Hematopoietic multipotent progenitor cell (in vitro differentiated cells): ENCODE measurements around the gene PLCL1. TPM values are rescaled to one million over a fixed set of nuclear protein-coding genes. Genes with fewer than 3 reads are reported as not detected.
A peak's percentile ranks its signal among the peaks of the same experiment; 100 is the strongest.

Source experiments
- DNase-seq, 3 donors: peaks; one replicate each; pipeline ENCODE4 v3.0.0-alpha.2; 2011 to 2015; ENCODE audit warnings: low read depth in 2 of 3, low spot score in 2 of 3
- total RNA-seq: library from RNA; depleted of rRNA; stranded (reverse); fragments of >200 nt; gene quantifications from one replicate; pipeline ENCODE4 v1.2.3, GENCODE V29; 2012

The PLCL1 gene
- total RNA-seq, 1 donor = 0.27 TPM

DNA sequence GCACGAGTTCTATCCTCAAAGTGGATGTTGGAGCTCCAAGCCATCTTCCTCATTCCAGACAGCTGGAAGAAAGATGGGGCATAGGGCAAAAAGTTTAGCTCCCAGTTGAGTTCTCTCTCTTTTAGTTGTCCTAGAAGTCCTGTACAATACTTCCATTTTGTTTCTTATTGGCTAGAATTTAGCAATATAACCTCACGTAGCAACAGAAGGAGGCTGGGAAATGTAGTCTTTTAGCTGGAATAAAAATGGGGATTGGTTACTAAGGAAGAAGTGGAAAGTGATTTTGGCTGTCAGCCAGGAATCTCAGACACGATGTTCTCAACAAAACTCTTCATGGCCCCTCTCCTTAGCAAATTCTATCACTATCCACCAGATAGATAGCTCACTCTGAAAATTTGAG is 79.9 kb downstream of the PLCL1 start:
- no peak for DNase-seq

DNA sequence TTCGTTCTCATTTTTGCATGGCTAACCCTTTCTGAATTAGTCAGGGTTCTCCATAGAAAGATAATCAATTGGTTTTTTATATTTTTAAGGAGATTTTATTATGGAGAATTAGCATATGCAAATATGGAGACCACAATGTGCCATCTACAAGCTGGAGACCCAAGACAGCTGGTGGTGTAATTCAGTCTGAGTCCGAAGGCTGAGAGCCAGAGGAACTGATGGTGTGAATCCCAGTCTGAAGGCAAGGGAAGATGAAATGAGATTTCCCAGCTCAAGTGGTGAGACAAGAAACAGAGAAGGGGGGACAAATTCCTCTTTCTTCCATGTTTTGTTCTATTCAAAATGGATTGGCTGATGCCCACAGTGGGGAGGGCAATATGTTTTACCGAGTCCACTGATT is 80.7 kb downstream of the PLCL1 start:
- DNase-seq = no peak

DNA sequence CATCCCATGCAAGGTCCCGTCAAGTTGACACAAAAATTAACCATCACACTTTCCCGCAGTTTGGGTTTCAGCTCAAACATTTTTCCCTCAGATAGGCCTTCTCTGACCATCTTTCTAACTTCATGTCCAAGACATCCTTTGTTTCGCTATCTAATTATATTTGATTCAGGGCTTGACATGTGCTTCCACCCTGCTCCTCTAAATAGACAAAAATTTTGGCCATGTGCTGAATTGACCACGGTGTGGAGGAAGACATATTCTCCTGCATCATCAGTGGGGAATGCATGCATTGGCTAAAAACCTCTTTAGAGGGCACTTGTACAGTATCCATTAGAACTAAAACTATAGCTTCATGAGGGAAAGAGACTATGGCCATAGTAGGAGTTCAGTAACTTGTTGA is 81.2 kb downstream of the PLCL1 start:
- DNase-seq = no peak

DNA sequence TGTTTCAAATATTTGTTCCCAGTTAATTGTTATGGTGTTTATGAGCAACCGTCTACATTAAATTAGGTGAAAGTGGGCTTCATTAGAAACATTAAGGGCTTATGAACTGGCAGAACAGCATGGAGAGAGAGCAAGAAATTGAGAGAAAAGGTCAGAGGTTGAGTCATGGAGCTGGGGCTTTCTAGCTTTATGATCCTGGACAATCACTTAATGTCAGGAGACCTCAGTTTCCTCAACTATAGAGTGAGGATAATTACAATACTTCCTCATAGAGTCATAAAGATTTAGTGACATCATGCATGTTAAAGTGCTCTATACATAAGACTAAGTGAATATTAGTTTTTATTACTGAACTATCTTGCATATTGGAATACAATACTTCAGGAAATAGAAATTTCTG is 83.9 kb downstream of the PLCL1 start:
- no peak for DNase-seq

DNA sequence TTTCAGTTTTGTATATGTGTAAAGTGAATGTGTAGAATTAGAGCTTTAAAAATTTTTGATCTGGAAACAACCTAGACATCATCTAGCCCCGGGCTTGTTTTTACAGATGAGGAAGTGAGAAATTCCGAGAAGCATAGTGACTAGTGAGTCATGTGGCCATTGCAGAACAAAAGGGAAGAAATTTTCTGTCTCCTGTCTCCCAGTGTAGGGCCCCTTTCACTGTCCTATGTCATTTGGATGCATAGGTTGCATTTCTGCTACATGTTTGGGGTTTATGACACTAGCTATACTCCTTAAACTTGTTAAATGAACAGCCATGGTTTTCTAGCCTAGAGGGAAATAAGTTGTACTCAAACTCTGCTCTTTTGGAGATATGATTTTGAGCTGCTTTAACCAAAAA is 84.6 kb downstream of the PLCL1 start:
- peak in 2 of 3 donors; percentile 26 to 62 for DNase-seq

DNA sequence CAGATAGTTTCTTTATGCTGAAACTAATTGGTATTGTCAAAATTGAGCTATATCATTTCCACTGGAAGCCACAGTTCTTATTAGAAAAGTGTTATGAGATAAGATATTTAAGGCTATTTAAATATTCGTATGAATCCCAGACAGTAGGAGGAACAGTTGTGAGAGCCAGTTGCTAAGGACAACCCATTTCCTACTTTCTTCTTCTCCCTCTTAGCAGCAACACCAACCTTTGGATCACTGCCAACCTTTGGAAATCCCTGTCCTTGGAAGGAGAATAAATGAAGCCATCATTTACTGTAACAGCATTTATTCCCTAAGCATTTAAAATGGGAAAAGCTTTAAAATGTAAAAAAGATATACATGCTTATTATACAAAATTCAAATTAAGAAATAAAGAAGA is 85.8 kb downstream of the PLCL1 start:
- DNase-seq = no peak

DNA sequence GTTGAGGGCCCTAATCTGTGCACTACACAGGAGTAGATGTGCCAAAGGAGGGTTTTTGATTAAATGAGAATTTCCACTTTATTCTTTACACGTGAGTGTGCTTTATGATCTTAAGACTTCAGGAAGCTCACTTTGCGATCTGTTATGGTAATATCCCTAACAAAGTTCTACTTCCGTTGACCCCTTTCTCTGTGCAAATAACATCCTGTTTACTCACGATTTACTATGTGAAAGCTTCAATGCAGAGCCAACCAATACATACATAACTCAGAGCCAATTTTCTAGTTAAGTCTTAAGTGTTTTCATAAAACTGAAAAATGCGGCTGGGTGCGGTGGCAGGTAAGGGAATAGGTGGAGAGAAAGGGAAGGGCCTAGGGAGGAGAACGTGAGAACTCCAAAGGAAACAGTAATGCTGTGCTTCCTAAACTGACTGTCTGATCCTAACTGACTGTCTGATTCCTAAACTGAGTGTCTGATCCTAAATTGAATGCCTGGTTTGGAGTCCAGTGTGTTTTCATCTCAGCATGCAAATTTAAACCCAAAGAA is 87.6 kb downstream of the PLCL1 start:
- DNase-seq = no peak

DNA sequence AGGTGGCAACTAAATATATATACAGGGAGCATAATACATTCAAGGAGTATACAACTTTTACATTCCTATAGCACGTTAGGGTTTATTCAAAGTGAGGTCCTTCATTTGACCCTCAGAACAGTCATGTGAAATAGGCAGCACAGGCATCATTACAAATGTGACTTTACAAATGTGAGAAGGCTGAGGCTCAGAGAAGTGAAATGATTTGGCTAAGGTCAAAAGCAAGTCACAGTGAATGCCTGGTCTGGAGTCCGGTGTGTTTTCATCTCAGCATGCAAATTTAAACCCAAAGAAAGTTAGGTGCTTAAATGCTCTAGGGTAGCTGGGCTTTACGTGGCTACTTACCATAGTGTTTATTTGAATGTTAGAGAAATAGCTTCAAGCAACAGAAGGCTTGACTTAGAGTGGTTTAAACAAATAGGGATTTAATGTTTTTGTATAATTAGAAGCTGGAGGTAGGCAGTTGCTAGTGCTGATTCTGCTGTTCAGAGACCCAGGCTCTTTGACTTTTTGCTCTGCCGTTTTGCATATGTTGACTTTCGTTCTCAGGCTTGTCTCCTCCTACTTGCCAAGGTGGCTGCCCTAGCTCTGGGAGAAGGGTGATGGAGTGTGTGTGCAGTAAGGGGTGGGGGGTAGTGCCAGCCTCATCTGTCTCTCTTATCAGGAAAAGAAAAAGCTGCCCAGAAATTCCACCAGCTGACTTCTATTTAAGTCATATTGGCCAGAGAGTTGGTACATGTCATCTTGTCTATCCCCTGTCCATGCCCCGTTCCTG is 89.2 kb downstream of the PLCL1 start:
- DNase-seq = no peak

DNA sequence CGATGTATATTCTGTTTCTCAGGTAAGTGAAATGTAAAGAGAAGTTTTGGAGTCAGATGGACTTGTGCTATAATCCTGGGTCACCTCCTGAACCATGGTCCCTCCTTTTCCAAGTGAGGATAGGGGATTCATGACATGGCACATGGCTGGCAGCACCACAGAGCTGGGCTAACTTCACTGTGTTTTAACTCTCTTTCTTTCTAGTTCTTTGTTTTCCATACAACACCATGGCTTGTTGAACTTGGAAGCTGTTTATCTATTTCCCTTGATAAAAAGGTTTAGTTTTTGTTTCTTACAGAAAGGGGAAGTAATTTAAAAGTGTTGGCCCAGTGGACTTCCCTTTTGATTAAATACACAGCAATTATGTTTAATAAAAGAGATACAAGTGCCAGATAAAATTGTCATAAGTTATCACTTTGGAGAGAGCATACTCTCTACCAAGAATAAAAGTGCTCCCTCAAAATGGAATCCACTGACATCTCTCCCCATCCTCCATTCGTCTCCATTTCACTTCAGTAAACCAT is 90.4 kb downstream of the PLCL1 start:
- DNase-seq = peak in 1 of 3 donors; percentile 44

DNA sequence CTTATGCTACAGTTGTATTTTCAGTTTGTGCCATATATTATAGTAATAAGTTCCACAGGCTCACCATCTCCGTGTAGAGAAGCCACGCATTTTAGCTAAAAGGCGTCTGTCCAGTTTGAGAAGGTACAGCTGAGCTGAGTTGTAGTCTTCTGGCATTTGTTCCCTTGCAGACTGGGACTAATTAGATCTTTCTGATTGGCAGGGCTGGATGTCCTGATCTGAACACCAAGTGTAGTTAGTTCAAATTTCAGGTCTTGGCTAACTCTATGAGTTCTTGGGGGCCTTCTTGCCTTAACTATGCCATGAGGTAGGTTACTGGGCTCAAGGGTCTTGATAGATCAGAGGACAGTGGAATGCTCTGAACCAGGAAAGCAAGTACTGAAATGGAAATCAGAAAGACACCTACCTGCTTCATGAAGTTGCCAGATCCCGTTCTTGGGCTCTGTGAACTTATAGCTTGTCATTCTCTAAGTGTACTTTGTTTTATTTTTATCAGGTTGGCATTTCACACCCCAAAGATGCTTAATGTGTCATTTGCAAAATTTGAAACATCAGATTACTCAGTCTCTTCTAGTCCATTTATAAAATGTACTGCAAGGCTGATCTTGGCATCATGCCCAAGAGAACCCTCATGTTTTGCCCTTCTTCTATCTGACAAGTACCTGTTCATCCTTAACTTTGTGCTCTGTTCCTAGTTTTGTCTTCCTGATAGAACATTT is 93.7 kb downstream of the PLCL1 start:
- no peak for DNase-seq

DNA sequence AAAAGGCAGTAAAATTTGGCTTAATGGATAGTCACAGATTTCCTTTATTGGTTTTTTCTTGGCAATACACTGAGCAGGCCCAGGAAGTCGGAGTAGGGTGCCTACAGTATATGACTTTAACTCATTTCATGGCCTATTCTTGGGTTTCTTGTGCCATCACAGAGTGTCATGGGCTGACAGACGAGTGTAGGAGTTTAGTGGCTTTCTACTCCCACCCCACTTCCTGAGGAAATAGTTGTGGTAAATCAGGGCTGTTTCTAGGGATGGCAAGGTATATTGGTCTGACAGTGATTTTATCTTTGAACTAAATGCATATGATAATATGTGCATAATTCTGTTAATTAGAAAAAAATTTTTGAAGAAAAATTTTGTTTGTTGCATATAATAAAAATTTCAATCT is 100.1 kb downstream of the PLCL1 start:
- no peak for DNase-seq

DNA sequence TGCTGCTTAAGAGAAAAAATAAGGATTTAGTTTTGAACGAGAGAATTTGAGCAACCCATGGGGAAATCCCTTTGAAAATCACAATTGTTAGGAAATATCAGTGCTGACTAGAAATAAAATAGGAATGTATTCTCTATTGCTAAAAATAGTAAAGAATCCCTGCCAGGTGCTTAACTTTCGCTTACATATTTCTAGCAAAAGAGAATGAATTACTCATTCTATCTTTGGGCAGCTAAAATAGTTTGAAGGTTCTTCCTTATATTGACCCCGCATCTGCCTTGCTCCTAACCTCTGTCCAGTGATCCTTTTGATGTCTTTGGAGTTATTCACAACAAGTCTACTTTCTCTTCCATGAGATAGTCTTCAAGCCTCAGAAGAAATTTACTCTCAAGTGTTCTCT is 103.8 kb downstream of the PLCL1 start:
- DNase-seq = no peak

DNA sequence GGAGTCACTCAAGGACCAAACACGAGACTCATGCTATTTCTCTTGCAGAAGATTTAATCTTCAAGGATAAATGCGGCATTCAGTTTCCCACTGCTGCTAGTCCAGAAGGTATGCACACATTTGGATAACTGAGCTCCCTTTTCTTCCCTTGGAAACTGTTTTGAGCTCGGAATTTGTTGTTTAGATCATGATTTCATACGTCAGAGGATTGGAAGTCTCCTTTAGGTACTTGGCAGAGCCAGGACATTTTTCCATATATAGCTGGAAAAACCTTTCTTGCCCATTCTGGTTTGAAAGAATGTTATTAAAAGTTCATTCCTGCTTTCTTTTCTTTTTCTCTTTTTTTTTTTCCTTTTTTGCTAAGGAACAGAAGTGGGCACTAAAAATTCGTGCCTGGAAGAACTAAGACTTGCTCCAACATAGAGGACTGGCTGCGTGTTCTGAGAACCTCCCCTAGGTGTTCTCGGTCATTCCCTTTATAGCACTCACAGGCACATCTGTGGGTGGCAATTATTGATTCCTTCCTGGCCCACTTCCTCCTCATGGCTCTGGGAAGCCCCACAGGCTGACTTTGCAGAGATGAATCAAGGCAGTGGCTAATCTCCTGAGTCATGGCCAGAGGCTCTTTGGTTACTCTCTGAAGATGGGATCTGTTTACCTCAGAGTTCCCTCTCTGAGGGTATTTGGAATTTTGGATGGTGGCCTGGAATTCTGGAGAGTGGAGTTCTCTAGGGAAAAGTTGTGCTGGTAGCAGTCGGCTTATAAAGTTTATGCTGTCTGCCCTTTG is 104.8 kb downstream of the PLCL1 start:
- no peak for DNase-seq

DNA sequence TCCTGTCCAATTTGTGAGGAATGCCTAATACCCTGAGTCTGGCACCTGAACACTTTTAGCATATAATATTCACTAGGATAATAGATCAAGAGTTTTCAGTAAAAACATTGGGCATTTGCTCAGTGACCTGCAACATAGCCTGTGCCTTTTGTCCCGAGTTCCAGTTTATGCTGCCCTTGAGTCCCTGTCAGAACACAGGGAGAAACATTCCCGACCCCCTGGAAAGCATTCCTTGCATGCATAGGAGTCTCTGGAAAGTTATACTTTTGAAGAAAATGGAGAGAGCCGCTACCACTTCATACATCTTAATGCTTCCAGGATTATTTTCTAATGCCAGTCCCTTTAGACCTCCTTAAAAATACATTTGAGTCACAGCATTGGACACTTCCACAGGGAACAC is 107.3 kb downstream of the PLCL1 start:
- DNase-seq = no peak

DNA sequence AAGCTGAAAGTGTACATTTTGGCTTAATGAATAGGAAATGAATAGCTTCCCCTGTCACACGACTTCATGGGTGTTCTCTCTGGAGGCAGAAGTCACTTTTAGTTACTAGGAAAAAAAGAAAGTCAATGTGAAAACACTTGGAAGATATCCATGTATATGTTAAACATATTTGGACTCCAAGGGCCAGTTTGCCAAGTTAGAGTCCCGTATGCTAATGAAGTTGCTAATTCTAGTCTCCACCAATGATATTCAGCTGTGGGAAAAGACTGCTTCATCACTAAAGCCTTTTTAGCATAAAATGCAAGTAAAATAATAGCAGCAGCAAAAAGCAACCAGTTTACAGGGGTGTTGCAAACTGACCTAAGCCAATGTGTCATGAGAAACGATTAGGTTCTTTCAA is 108.7 kb downstream of the PLCL1 start:
- DNase-seq = no peak

DNA sequence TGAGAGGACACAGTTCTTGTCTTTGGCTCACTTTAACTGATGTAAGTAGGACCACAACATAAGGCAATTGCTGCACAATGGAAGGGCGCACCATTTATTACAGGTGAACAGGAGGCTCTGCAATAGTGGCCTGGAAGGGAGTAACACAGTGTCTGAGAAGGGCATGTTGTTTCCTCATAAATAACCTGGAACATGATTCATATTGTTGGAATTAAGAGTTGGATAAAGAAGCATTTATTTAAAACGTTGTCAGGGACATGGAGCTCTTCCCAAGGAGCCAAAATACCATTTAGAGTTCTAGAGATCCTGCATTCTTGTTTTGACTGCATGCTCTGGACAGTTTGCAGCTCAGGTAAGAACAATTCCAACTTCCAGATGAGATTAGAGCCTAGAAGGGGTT is 110.4 kb downstream of the PLCL1 start:
- DNase-seq = no peak

DNA sequence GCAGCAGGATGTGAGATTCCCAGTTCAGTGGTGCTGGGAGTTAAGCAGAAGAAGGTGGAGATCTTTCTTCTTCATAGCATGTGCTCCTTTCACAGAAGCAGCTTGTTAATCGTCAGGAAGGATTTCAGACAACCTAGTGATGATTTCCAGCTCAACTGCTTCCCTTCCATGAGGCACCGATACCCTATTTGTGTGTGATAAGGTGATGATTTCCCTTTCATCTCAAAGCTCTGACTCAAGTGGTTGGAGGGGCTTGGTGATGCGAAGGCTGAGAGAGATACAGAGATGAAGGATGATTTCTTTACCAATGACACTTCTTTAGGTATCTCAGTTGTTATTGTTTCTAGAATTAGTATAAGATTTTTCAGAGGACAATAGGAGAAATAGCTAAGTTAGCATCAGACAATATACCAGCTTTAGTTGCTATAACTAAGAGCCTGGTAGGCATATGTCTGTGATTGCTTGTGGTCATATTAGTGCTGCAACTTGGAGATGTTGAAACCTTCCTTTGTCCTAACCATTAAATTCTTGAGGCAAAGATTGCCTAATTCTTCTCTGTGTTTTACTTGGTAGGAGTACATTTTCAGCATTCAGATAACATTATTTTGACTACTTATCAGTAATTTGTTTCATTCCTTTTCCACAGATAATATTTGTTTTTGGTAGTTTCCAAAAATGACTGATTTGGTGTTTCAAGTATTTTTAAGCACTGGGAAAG is 111.3 kb downstream of the PLCL1 start:
- DNase-seq = no peak

DNA sequence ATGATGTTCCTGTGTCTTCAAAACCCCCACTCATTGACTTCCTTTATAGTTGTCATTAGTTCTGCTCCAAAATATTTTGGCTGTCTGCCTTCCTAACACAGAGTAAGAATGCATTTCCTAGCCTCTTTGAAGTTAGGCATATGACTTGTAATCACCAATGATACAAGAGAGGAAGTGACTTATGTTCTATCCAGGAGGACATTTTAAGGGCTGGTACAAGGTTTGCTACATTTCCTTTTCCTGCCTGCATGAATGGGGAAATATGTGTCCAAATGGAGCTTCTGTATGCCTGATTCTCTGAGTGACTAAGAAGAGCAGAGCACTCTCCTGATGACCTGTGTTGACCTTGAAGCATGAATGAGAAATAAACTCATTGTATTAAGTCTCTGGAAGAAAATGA is 115.1 kb downstream of the PLCL1 start:
- DNase-seq = no peak

DNA sequence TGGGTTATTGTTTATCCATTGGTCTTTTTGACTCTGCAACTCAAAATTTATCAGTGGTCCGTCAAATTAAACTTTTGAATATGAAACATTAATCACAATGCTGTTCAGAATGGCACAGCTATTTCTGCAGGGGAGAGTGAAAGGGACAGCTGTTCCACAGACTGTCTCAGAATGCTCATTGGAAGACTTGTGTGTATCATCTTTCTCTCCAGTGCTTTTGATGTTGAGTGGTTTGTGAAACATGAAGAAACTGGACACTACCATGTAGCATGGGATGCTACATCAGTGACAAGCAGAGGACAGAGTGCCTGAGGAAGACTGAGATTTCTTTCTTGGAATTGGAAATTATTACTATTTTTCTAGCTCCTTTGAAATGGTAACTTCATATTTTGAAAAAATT is 115.7 kb downstream of the PLCL1 start:
- DNase-seq = no peak

DNA sequence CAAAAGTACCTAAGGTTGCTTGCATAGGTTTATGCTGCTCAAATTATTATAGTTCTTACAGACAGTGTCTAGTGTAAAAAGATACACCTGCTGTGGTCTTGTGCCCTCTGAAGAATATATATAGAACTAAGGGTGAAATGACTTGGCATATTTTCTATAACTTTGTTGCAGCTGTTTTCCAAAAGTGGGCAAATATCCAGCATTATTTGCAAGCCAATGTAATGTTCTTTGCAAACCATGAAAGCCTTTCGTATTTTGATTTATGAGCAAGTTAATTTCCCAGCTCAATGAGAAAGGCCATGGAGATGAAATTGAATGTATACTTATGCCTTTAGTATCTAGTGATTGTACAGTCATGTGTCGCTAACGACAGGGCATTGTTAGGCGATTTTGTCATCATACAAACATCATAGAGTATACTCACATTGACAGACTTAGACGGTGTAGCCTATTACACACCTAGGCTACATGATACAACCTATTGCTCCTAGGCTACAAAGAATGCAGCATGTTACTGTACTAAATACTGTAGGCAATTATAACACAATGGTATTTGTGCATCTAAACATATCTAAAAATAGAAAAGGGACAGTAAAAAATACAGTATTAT is 116.3 kb downstream of the PLCL1 start:
- DNase-seq = no peak
